Common myeloid progenitor, CD34-positive (primary cell): ENCODE measurements around the gene DMWD.
"Not testable (repeated sequence)": the region's sequence is repeated elsewhere in the genome, so short reads cannot be mapped to it uniquely, and the experiment has no call there.

ENCODE experiments used
- CTCF ChIA-PET: fragments of 350-600 bp; sonication (Branson Sonifier 250); formaldehyde crosslinking; loops from one replicate; lab custom pipeline; 2021; ENCODE audit warnings: antibody characterized with exemption; lab: Charles Lee
- POLR2A ChIA-PET: fragments of 350-600 bp; sonication (Branson Sonifier 250); formaldehyde crosslinking; loops from one replicate; lab custom pipeline; 2021; ENCODE audit warnings: antibody characterized with exemption; lab: Charles Lee
- DNase-seq, 3 donors: peaks; one replicate each; pipeline versions ENCODE4 v3.0.0 to v3.0.0-alpha.2; 2013
- H3K27ac ChIP-seq, 2 experiments: 1 replicate in 1 of 2; 2 replicates in 1 of 2; pipeline ENCODE4 v1.7.0; 2013; ENCODE audit warnings: inconsistent platforms in 2 of 2, low read length in 2 of 2, mild to moderate bottlenecking in 2 of 2, low read depth in 1 of 2, moderate library complexity in 1 of 2; ENCODE audit not compliant: severe bottlenecking in 2 of 2, insufficient read depth in 1 of 2, poor library complexity in 1 of 2
- H3K27me3 ChIP-seq, 5 experiments: replicated peaks in 2 of 5; 1 replicate in 3 of 5; 2 replicates in 2 of 5; pipeline versions ENCODE4 v1.6.1 to v1.7.0; 2013; ENCODE audit warnings: low read length in 4 of 5, mild to moderate bottlenecking in 2 of 5, moderate library complexity in 2 of 5, inconsistent platforms in 1 of 5; ENCODE audit not compliant: insufficient read depth in 5 of 5, control insufficient read depth in 4 of 5
- H3K36me3 ChIP-seq, 4 experiments: 1 replicate in 2 of 4; 2 replicates in 2 of 4; pipeline versions ENCODE4 v1.6.1 to v1.7.0; 2013; ENCODE audit warnings: low read length in 3 of 4, control low read depth in 1 of 4, mild to moderate bottlenecking in 1 of 4; ENCODE audit not compliant: control insufficient read depth in 4 of 4, insufficient read depth in 4 of 4
- H3K4me1 ChIP-seq, 4 experiments: 1 replicate in 3 of 4; 2 replicates in 1 of 4; pipeline versions ENCODE4 v1.6.1 to v1.7.1; 2013; ENCODE audit warnings: low read length in 3 of 4, mild to moderate bottlenecking in 3 of 4, control low read depth in 1 of 4, inconsistent platforms in 1 of 4, moderate library complexity in 1 of 4; ENCODE audit not compliant: control insufficient read depth in 4 of 4, insufficient read depth in 4 of 4; ENCODE audit errors: control extremely low read depth in 1 of 4
- H3K4me3 ChIP-seq, 7 experiments: 1 replicate in 4 of 7; 2 replicates in 3 of 7; pipeline versions ENCODE4 v1.5.1 to v1.7.0; 2013; ENCODE audit warnings: mild to moderate bottlenecking in 7 of 7, low read length in 6 of 7, moderate library complexity in 6 of 7, inconsistent platforms in 2 of 7, low read depth in 2 of 7, control low read depth in 1 of 7; ENCODE audit not compliant: insufficient read depth in 4 of 7, control insufficient read depth in 1 of 7; ENCODE audit errors: extremely low read depth in 1 of 7
- H3K9me3 ChIP-seq, 5 experiments: 1 replicate in 4 of 5; 2 replicates in 1 of 5; pipeline versions ENCODE4 v1.6.1 to v1.7.1; 2013; ENCODE audit warnings: low read length in 4 of 5, mild to moderate bottlenecking in 2 of 5, inconsistent platforms in 1 of 5, low read depth in 1 of 5, moderate library complexity in 1 of 5; ENCODE audit not compliant: control insufficient read depth in 4 of 5, insufficient read depth in 2 of 5; ENCODE audit errors: control extremely low read depth in 1 of 5
- WGBS: methylation state at CpG from one replicate; pipeline ENCODE4 v1.1.5; 2013; ENCODE audit not compliant: insufficient coverage; 5-methylcytosine and 5-hydroxymethylcytosine counted together

The DMWD gene

DNA sequence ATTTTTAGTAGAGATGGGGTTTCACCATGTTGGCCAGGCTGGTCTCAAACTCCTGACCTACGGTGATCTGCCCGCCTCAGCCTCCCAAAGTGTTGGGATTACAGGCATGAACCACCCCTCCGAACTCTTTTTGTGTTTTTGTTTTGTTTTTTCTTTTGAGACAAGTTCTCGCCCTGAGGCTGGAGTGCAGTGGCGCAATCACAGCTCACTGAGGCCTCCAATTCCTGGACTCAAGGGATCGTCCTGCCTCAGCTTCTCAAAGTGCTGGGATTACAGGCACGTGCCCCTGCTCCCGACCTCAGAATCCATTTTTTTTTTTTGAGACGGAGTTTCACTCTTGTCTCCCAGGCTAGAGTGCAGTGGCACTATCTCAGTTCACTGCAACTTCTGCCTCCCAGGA lies 35.0 kb downstream of the DMWD start:
- WGBS: 91% methylated on average over 9 of the region's 9 CpGs
- DNase-seq: no peak
- H3K27ac ChIP-seq: no peak overlapping the region
- no peaks in the 10 kb centered on the region for H3K36me3 ChIP-seq
- no peak overlapping the region for H3K4me3 ChIP-seq
- ChIA-PET POLR2A (no interaction called here), CTCF (interaction anchor here (1.6 kb wide), 1 partner anchor 8 kb away, joined by 4 read pairs; no protein-coding TSS in a partner anchor)
- no peaks in the 10 kb centered on the region for H3K9me3 ChIP-seq
- peaks cover 0 to 9% (median 2%) of the 10 kb centered on the region in 5 experiments for H3K27me3 ChIP-seq
- no peaks in the 10 kb centered on the region for H3K4me1 ChIP-seq

GRCh38 chr19:45754323-45754722 lies 38.3 kb downstream of the DMWD start:
- H3K4me3 ChIP-seq: no peak overlapping the region
- no peak for DNase-seq
- 95% methylated on average over 8 of the region's 8 CpGs for WGBS
- ChIA-PET CTCF (interaction anchor here (0.9 to 1.9 kb wide), 3 partner anchors 10 to 46 kb away, joined by 3 to 6 read pairs (median 3); no protein-coding TSS in a partner anchor), POLR2A (no interaction called here)
- H3K36me3 ChIP-seq: no peaks in the 10 kb centered on the region
- no peaks in the 10 kb centered on the region for H3K9me3 ChIP-seq
- no peak overlapping the region for H3K27ac ChIP-seq
- peaks cover 0 to 8% (median 0%) of the 10 kb centered on the region in 5 experiments for H3K27me3 ChIP-seq
- no peaks in the 10 kb centered on the region for H3K4me1 ChIP-seq

DNA sequence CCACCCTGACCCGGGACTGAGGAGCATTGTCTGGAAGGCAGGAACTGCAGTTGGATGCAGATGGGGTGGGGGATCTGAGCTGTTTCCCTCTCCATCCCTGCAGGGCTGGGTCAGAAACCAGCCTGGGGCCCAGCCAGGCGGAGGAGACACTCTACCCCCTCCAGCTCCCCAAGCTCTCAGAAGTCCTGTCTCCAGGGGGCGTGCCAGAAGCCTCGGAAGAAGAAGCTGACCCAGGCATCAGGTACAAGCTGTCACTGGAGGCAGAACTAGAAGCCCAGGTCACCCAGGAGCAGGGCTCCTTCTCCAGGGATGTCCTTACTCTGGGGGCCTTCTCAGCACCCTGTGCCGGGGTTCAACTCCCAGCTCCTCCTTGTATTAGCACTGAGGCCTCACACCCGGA lies 39.1 kb downstream of the DMWD start:
- 100% methylated on average over 4 of the region's 6 CpGs for WGBS
- Histone ChIP-seq H3K27me3 (peaks cover 0 to 6% (median 0%) of the 10 kb centered on the region in 5 experiments), H3K4me3 (no peak overlapping the region), H3K9me3 (no peaks in the 10 kb centered on the region), H3K36me3 (no peaks in the 10 kb centered on the region), H3K27ac (no peak overlapping the region), H3K4me1 (no peaks in the 10 kb centered on the region)
- POLR2A ChIA-PET: no interaction called here
- CTCF ChIA-PET: interaction anchor here (0.9 to 1.9 kb wide), 2 partner anchors 11 to 16 kb away, joined by 3 to 6 read pairs; no protein-coding TSS in a partner anchor
- no peak for DNase-seq

GRCh38 chr19:45752639-45753038 lies 40.0 kb downstream of the DMWD start:
- Histone ChIP-seq H3K4me1 (no peaks in the 10 kb centered on the region), H3K27ac (no peak overlapping the region), H3K9me3 (no peaks in the 10 kb centered on the region), H3K27me3 (peaks cover 0 to 6% (median 0%) of the 10 kb centered on the region in 5 experiments), H3K36me3 (no peaks in the 10 kb centered on the region), H3K4me3 (no peak overlapping the region)
- POLR2A ChIA-PET: no interaction called here
- WGBS: 98% methylated on average over 9 of the region's 12 CpGs
- CTCF ChIA-PET: interaction anchor here (0.8 to 1.9 kb wide), 2 partner anchors 10 to 17 kb away, joined by 3 to 6 read pairs; no protein-coding TSS in a partner anchor
- no peak for DNase-seq

GRCh38 chr19:45751483-45751882 lies 41.2 kb downstream of the DMWD start:
- H3K4me1 ChIP-seq, POLR2A ChIA-PET, DNase-seq, H3K27ac ChIP-seq, H3K4me3 ChIP-seq, H3K9me3 ChIP-seq, H3K27me3 ChIP-seq, H3K36me3 ChIP-seq, CTCF ChIA-PET: not testable (repeated sequence)
- 100% methylated on average over 2 of the region's 10 CpGs for WGBS

GRCh38 chr19:45747513-45747912 lies 45.1 kb downstream of the DMWD start:
- POLR2A ChIA-PET: no interaction called here
- CTCF ChIA-PET: no interaction called here
- H3K4me1 ChIP-seq: no peaks in the 10 kb centered on the region
- H3K27ac ChIP-seq: no peak overlapping the region
- no peaks in the 10 kb centered on the region for H3K9me3 ChIP-seq
- 90% methylated on average over 4 of the region's 5 CpGs for WGBS
- no peak overlapping the region for H3K4me3 ChIP-seq
- peaks cover 0 to 8% (median 2%) of the 10 kb centered on the region in 5 experiments for H3K27me3 ChIP-seq
- DNase-seq: no peak
- no peaks in the 10 kb centered on the region for H3K36me3 ChIP-seq

DNA sequence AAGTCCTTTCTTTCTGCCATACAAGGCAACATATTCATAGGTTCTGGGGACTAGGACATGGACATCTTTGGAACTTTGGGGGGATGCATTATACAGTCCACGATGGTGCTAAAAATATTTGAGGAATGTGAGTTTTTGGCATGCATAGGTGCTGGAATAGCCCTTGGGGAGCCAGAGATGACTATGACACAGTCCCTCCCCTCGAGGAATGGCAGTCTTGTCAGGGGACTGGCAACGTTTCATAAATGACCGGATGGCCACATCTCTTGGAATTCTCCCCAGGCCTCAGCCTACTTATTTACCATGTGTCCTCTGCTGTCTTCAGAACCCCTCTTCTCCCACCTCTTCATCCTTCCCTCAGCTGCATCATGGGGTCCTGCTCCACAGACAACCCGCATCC lies 45.8 kb downstream of the DMWD start:
- Histone ChIP-seq H3K27me3 (peaks cover 0 to 8% (median 2%) of the 10 kb centered on the region in 5 experiments), H3K4me1 (no peaks in the 10 kb centered on the region), H3K4me3 (no peak overlapping the region), H3K9me3 (no peaks in the 10 kb centered on the region), H3K36me3 (no peaks in the 10 kb centered on the region), H3K27ac (no peak overlapping the region)
- DNase-seq: no peak
- POLR2A ChIA-PET: no interaction called here
- WGBS: 100% methylated on average over 2 of the region's 5 CpGs
- CTCF ChIA-PET: no interaction called here
